ENCODE measurements around the gene MINDY3. TPM values are rescaled to one million over a fixed set of nuclear protein-coding genes. Genes with fewer than 3 reads are reported as not detected.

Gene MINDY3
- polyA plus RNA-seq, 4 donors: 42.6 to 57.4 (median 46.7) TPM

DNA sequence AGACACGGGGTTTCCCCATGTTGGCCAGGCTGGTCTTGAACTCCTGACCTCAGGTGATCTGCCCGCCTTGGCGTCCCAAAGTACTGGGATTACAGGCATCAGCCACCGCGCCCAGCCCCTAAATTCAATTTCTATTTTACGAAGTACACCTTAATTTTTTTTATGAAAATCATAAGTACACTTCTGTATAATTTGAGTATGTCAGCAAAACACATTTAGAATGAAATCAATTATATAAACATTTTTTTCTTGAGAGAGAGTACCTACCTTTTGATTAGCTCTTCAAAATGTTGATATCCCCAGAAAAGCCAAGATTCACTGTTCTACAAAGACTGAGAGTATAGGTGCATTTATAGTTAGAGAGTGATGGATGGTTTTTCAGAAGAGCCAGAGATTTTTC is 120.0 kb downstream of the MINDY3 start:
- DNase-seq (ENCODE audit: low read depth in 4 of 4, low spot score in 3 of 4): no peak

GRCh38 chr10:15739254-15739970 is 120.9 kb downstream of the MINDY3 start:
- no peak for DNase-seq (ENCODE audit: low read depth in 4 of 4, low spot score in 3 of 4)

DNA sequence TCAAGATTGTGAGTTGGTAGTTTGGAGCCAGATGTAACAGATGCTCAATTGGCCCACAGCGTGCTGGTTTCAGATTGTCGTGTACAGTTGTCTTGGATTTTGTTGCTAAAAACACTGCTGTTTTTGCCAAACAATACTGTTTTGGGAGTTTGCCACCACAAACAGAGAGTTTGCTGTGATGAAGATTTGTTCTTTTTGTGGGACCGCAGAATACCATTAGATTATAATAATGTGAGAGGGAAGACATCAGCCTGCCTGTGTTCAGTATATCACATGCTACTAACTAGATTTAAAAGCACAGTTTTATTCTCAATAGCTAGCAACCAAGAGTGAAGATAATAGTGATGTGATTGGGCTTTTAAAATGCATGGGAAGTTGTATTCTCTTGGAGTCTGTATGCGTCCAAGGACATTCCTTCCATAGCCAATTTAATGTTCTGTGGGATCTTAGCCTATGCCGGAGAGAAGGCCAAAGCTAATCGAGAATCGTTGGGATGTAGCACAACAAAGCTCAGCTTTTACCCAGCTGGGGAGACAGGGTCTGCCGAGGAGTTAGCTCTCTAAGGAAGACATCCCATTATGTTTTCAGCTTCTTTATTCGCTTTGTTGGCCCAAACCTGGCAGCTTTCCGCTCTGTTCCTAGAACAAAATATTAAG is 121.9 kb downstream of the MINDY3 start:
- no peak for DNase-seq (ENCODE audit: low read depth in 4 of 4, low spot score in 3 of 4)

DNA sequence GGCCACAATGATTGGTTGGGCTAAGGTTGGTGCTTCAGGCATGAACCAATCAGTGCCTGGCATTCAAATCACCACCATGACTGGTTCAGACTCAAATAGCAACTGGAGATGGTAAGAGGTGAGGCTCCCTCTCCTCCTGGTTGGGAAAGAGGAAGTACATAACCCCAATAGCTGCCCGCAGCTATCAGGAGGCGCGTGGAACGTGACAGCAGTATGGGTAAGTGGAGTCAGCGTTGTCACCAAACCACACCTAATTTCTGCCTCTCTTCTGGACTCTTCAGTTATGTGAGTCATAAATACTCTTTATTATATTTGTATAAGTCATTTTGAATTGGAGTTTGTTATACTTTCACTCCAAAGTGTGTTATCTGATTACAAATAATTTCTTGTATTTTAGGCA is 122.7 kb downstream of the MINDY3 start:
- no peak for DNase-seq (ENCODE audit: low read depth in 4 of 4, low spot score in 3 of 4)

GRCh38 chr10:15735763-15736162 is 124.5 kb downstream of the MINDY3 start:
- DNase-seq (ENCODE audit: low read depth in 4 of 4, low spot score in 3 of 4): no peak

DNA sequence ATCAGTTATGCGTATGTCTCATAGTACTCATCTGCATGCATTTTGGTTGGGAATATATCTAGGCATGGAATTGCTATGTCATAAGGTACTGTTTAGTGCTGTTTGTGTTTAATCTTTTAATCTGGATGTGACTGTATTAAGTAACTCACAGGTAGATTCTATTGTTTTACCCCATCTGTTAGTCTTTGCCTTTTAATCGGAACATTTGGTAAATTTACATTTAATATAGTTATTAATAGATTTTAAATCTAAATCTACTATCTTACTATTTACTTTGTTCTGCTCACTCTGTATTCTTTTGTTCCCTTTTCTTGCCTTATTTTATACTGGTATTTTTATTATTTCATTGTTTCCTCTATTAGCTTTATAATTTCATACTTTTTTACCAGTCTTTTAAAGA is 130.0 kb downstream of the MINDY3 start:
- no peak for DNase-seq (ENCODE audit: low read depth in 4 of 4, low spot score in 3 of 4)

DNA sequence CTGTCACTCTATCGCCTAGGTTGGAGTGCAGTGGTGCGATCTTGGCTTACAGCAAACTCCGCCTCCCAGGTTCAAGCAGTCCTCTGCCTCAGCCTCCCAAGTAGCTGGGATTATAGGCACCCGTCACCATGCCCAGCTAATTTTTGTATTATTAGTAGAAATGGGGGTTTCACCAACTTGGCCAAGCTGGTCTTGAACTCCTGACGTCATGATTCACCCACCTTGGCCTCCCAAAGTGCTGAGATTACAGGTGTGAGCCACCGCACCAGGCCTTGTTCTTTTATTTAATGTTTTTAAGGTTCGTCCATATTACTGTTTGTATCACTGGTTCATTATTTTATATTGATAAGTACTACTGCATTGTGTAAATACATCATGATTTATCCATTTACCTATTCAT is 130.4 kb downstream of the MINDY3 start:
- no peak for DNase-seq (ENCODE audit: low read depth in 4 of 4, low spot score in 3 of 4)

Other genes with a start within 250 kb of the MINDY3 start
- 10 to 100 TPM; 28.3 to 51.0 (median 43.9) TPM for gene ITGA8, start 140.6 kb downstream of the MINDY3 start, polyA plus RNA-seq (ENCODE audit: insufficient read length in 4 of 4)